GM18907 (cell line): ENCODE results near the gene TESMIN.

Experiments used
- ATAC-seq: cut with Tn5 transposase; IDR thresholded peaks from one replicate; pipeline ENCODE4 v1.9.1; 2021; ENCODE audit warnings: mild to moderate bottlenecking, moderate library complexity; ENCODE audit not compliant: unreplicated experiment

TESMIN gene

DNA sequence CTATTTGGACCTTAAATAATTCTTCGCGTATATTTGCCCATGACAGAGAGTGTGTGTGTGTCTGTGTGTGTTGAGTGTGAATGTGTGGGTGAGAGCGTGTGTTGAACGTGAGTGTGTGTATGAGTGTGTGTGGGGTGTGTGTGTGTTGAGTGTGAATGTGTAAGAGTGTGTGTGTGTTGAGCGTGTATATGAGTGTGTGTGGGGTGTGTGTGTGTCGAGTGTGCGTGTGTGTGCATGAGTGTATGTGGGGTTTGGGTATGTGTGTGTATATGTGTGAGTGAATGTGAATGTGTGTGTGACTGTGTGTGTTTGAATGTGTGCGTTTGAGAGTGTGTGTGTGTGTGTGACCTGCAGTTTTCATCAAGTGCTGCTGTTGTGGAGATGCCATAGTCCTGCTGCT lies 40.2 kb downstream of the TESMIN start:
- no peak for ATAC-seq

DNA sequence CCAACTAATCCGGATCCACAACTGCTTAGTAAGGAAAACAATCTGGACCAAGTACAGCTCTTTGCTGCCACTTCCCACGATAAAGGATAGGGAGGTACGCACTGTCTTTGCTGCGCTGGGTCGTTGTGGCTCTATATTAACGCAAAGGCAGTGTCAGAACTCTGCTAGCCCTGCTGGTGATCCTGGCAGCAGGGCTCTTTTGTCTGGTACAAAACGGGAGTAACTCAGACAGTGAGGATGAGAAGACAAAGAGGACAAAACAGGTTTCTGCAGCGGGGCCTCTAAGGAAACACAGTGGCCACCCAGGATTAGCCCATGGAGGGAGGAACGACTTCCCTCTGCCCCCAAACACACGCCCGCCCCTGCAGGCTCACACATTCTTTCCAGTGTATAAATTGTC lies 40.9 kb downstream of the TESMIN start:
- ATAC-seq = no peak

DNA sequence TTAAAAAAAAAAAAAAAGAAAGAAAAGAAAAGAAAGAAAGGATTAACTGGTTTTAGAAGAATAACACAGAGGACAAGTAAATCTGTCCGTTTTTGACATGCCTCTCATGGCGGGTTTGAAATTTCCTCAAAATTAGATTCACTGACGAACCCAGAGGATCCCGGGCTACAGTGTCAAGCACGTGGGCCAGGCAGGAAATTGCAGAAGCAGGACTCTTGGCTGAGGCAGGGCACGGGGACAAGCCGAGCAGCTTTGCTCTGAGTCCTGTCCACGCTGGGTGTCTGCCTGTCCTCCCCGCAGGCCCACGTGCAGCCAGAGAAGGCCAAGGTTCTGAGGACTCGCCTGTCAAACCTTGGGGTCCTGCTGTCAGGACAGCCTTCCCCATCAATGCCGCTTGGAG lies 42.3 kb downstream of the TESMIN start:
- no peak for ATAC-seq

DNA sequence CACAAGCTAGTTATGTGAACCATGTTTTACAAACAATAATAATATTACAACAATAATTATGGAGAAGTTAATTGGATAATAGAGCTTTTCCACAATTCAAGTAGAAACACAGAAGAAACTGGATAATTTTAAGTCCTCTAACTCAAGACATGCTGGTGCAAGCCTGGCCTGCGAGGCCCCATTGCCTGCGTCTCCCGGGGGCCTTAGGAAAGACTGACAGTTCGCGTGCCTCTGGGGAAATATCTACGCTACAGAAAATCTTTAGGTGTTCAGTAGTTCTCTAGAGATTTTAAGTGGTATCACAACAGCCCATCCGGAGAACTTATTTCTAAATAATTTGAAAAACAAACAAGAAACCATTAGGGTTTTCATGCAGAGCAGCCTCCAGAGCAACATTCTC lies 43.8 kb downstream of the TESMIN start:
- ATAC-seq = no peak

- no peak for ATAC-seq
Observed at GRCh38 chr11:68704887-68705286, 46.4 kb downstream of the TESMIN start.

DNA sequence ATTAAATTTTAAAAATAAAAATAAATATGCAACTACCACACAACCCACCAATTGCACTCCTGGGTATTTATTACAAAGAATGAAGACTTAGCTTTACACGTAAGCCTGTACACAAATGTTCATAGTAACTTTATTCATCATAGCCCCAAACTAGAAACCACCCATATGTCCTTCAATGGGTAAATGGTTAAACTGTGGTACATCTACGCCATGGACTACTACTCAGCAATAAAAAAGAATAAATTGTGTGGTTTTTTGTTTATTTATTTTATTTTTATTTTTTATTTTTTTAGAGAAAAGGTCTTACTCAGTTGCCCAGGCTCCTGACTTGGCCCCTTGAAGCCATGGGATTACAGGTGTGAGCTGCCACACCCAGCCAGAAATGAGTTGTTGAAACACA lies 52.3 kb downstream of the TESMIN start:
- no peak for ATAC-seq

GRCh38 chr11:68695531-68695930 lies 55.8 kb downstream of the TESMIN start:
- ATAC-seq = no peak

GRCh38 chr11:68694431-68695297 lies 56.7 kb downstream of the TESMIN start:
- ATAC-seq = no peak

DNA sequence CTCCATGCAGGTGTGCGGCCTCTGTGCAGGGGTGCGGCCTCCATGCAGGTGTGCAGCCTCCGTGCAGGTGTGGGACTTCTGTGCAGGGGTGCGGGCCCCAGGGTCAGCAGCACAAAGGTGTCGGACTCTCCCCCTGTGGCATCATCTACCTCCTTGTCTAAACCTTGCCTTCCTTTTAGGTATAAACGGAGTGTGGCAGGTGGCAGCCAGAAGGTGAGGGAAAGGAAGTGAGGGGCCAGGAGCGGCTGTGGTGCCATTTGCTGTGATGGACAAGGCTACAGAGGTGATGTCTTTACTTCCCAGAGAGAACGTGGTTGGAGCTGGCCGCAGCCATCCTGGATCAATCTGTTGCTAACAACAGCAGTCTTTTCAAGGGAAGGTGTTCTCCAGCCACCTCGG lies 57.8 kb downstream of the TESMIN start:
- no peak for ATAC-seq

DNA sequence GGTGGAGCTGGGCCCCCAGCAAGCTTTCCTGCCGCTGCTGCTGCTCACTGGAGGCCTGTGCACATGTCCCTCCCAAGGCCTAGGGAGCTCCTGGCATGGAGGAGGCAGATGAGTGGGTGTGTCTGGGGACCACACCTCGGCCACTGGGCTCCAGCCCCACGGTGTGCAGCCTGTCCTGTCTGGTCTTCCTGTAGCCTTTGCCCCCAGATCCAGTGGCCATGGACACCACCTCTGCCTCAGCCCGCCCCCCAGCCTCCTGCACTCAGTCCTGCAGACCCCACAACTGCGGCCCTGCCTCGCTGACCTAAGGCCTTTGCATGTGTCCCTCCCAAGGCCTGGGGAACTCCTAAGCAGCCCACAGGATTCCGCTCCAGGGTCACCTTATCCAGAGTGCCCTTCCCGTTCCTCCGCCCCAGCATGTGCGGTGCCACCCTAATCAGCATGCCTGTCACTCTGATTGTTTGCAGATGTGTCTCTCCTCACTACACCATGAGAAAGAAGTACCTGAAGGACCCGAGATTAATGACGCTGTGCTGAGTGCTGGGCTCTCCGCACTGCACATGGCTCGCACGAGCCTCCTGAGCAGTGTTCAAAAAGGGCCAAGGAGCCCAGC lies 58.3 kb downstream of the TESMIN start:
- ATAC-seq = no peak

GRCh38 chr11:68692115-68692514 lies 59.2 kb downstream of the TESMIN start:
- ATAC-seq = no peak

DNA sequence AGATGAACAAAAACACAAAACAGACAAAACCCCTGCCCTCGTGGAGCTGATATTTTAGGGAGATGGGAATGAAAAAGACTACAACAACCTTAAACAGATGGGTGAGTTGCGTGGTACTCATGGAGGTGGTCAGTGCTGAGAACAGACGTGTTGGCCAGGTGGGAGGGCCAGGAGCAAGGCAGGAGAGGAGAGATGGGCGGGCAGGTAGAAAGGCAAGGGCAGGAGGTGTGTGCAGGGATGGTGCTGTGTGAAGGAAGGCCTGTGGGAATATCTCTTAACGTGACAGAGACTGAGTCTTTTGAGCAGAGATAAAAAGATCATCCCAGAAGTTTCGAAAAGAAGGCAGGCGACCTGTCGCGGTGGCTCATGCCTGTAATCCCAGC lies 59.9 kb downstream of the TESMIN start:
- no peak for ATAC-seq

- no peak for ATAC-seq
Observed at GRCh38 chr11:68690671-68691401, 60.5 kb downstream of the TESMIN start.

DNA sequence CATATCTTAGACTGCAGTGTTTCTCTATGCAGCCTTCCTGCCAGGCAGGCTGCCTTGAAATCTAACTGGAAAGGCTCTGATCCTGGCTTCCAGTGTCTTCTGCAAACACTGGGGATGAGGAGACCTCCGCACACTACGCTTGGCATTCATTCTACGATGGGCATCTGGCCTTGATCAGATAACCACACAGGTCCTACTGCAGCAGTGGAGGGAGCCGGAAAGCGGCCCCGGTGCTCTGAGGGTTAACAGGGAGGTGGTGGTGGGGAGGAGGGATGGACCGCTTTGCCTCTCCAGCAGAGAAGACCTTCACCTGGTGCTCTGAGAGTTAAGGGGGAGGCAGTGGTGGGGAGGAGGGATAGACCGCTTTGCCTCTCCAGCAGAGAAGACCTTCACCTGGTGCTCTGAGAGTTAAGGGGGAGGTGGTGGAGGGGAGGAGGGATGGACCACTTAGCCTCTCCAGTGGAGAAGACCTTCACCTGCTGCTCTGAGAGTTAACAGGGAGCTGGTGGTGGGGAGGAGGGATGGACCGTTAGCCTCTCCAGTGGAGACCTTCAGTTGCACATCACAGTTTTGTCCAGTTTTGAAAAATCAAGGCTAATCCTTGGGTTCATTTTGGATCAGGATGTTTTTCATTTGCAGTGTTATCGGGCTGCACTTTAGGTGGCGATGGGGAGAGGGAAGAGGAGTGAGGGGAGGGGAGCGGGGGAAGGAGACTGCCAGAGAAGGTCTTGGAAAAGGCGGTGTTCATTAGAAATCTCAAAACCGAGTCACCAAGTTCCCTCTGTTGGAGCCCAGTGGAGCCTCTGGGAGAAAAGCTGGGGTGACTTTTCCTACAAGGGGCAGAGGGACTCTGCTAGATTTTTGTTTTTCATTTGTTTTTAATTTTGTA lies 61.3 kb downstream of the TESMIN start:
- ATAC-seq = no peak

- no peak for ATAC-seq
Observed at GRCh38 chr11:68688881-68689280, 62.4 kb downstream of the TESMIN start.

- no peak for ATAC-seq
Observed at GRCh38 chr11:68687986-68688385, 63.3 kb downstream of the TESMIN start.

DNA sequence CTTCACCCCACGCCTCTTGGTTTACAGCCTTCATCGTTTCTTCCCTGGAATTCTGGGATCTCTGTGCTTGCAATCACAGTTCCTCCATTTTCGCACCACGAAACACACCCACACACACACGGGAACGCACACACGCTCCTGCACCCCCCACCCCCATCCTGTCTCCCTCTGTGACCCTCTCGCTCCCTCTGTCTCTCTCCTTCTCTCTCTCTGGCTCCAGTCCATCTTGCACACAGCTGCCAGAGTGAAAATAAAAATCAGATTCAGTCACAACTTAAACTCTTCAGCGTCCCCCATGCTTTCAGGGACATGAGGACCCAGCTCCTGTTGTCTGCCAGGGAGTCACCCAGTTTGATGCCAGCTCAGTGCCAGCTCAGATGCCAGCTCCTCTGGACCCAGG lies 64.0 kb downstream of the TESMIN start:
- ATAC-seq = no peak

GRCh38 chr11:68686486-68686885 lies 64.8 kb downstream of the TESMIN start:
- no peak for ATAC-seq

- ATAC-seq = no peak
Observed at GRCh38 chr11:68685656-68686380, 65.5 kb downstream of the TESMIN start.
